HG03469 (cell line): ENCODE data around the gene EFTUD2.

ENCODE experiments used
- ATAC-seq: cut with Tn5 transposase; IDR thresholded peaks from one replicate; pipeline ENCODE4 v1.9.1; 2021; ENCODE audit warnings: mild to moderate bottlenecking, moderate library complexity, moderate number of reproducible peaks; ENCODE audit not compliant: unreplicated experiment

Gene EFTUD2

GRCh38 chr17:44889003-44889402 is 10.2 kb downstream of the EFTUD2 start:
- ATAC-seq = no peak

GRCh38 chr17:44887971-44888954 is 11.0 kb downstream of the EFTUD2 start:
- ATAC-seq = no peak

GRCh38 chr17:44887016-44887415 is 12.2 kb downstream of the EFTUD2 start:
- ATAC-seq = no peak

GRCh38 chr17:44884941-44885340 is 14.3 kb downstream of the EFTUD2 start:
- ATAC-seq = no peak

- ATAC-seq = no peak
Measured at GRCh38 chr17:44881145-44881544, 18.1 kb downstream of the EFTUD2 start.

GRCh38 chr17:44880062-44880461 is 19.2 kb downstream of the EFTUD2 start:
- ATAC-seq = no peak

GRCh38 chr17:44879376-44879775 is 19.9 kb downstream of the EFTUD2 start:
- no peak for ATAC-seq

GRCh38 chr17:44878627-44879221 is 20.5 kb downstream of the EFTUD2 start:
- ATAC-seq = no peak

GRCh38 chr17:44877121-44877520 is 22.1 kb downstream of the EFTUD2 start:
- no peak for ATAC-seq

GRCh38 chr17:44875761-44876160 is 23.5 kb downstream of the EFTUD2 start:
- no peak for ATAC-seq

GRCh38 chr17:44872131-44872768 is 27.0 kb downstream of the EFTUD2 start:
- ATAC-seq = no peak

- no peak for ATAC-seq
Measured at GRCh38 chr17:44871556-44871955, 27.7 kb downstream of the EFTUD2 start.

- ATAC-seq = no peak
Measured at GRCh38 chr17:44867841-44868240, 31.4 kb downstream of the EFTUD2 start.

GRCh38 chr17:44865931-44866330 is 33.3 kb downstream of the EFTUD2 start:
- no peak for ATAC-seq

GRCh38 chr17:44865231-44865660 is 34.0 kb downstream of the EFTUD2 start:
- ATAC-seq = no peak

- no peak for ATAC-seq
Measured at GRCh38 chr17:44864831-44865230, 34.4 kb downstream of the EFTUD2 start.

- no peak for ATAC-seq
Measured at GRCh38 chr17:44863061-44863918, 36.0 kb downstream of the EFTUD2 start.

- ATAC-seq = no peak
Measured at GRCh38 chr17:44862278-44862914, 36.8 kb downstream of the EFTUD2 start.

- no peak for ATAC-seq
Measured at GRCh38 chr17:44859701-44860100, 39.5 kb downstream of the EFTUD2 start.

GRCh38 chr17:44854192-44854591 is 45.1 kb downstream of the EFTUD2 start:
- ATAC-seq = no peak
